K562 (cell line): Measurements from ENCODE around the gene TSPAN12. TPM values are rescaled to one million over a fixed set of nuclear protein-coding genes. Genes with fewer than 3 reads are reported as not detected.

Experiments
- ATAC-seq: fragments of 200-7000 bp; cut with Tn5 transposase; 3 replicates; pipeline ENCODE4 v1.9.1; 2020; ENCODE audit warnings: moderate library complexity
- BruUV-seq: library from RNA; stranded (reverse); fragments of 400-500 nt; replicated peaks from 2 replicates; lab custom pipeline; 2021; lab: Mats Ljungman, UMichigan
- CTCF ChIA-PET: fragments of 300-600 bp; formaldehyde crosslinking; extraction: SDS; loops from one replicate; lab custom pipeline; 2021; ENCODE audit warnings: low intra/inter-chr PET ratio; lab: Yijun Ruan, JAX
- POLR2A ChIA-PET: fragments of 300-600, 350-650 bp; sonication (Branson Sonifier 250); formaldehyde crosslinking; extraction: SDS; loops from one replicate; lab custom pipeline; 2021; ENCODE audit warnings: antibody characterized with exemption, inconsistent platforms; lab: Yijun Ruan, JAX
- DNase-seq, 4 experiments: peaks; one replicate each; pipeline versions ENCODE4 v3.0.0 to v3.0.0-alpha.2; 2011 to 2018; ENCODE audit warnings: low spot score in 3 of 4, mixed read lengths in 3 of 4; ENCODE audit errors: extremely low read depth in 1 of 4
- FAIRE-seq: peaks from 2 replicates; lab custom pipeline; 2011; peaks lifted over from hg19 to GRCh38; lab: Jason Lieb, UNC
- H2AFZ ChIP-seq: 2 replicates; pipeline ENCODE4 v1.6.0; 2011; ENCODE audit warnings: low read depth, low read length, control low read depth, inconsistent platforms
- H3K27ac ChIP-seq: fragments of 200-600 bp; 3 replicates; pipeline ENCODE4 v1.8.0; 2011; ENCODE audit warnings: low read depth, mild to moderate bottlenecking, control low read depth, inconsistent platforms, low read length, moderate library complexity, mixed read lengths; ENCODE audit errors: extremely low read depth
- H3K27me3 ChIP-seq, 2 experiments: fragments of 300-600 bp in 1 of 2; 2 replicates in 1 of 2; 3 replicates in 1 of 2; pipeline versions ENCODE4 v1.6.0 to v1.8.0; 2011; ENCODE audit warnings: inconsistent platforms in 2 of 2, low read length in 2 of 2, mild to moderate bottlenecking in 1 of 2, mixed read lengths in 1 of 2, moderate library complexity in 1 of 2; ENCODE audit not compliant: control insufficient read depth in 2 of 2, insufficient read depth in 2 of 2
- H3K36me3 ChIP-seq: fragments of 300-600 bp; 3 replicates; pipeline ENCODE4 v1.8.0; 2011; ENCODE audit warnings: mild to moderate bottlenecking, low read length, inconsistent platforms; ENCODE audit not compliant: control insufficient read depth, insufficient read depth
- H3K4me1 ChIP-seq, 2 experiments: fragments of 200-600 bp in 1 of 2; replicated peaks in 1 of 2; 2 replicates in 1 of 2; 3 replicates in 1 of 2; pipeline versions ENCODE4 v1.5.1 to v1.8.0; 2011; ENCODE audit warnings: inconsistent platforms in 2 of 2, low read length in 2 of 2, mild to moderate bottlenecking in 1 of 2, mixed read lengths in 1 of 2, moderate library complexity in 1 of 2; ENCODE audit not compliant: control insufficient read depth in 2 of 2, insufficient read depth in 2 of 2
- H3K4me2 ChIP-seq: 2 replicates; pipeline ENCODE4 v1.6.1; 2011; ENCODE audit warnings: low read length, control low read depth, inconsistent platforms, mixed read lengths; ENCODE audit not compliant: insufficient read depth
- H3K4me3 ChIP-seq: fragments of 200-600 bp; sonication (generic), shearing (Covaris generic); 2 replicates; pipeline ENCODE4 v1.5.1; 2016; ENCODE audit warnings: control low read depth, inconsistent platforms
- H3K79me2 ChIP-seq: fragments of 200-600 bp; 3 replicates; pipeline ENCODE4 v1.8.0; 2011; ENCODE audit warnings: low read length, inconsistent platforms; ENCODE audit not compliant: control insufficient read depth, insufficient read depth
- H3K9ac ChIP-seq, 2 experiments: 2 replicates each; pipeline versions ENCODE4 v1.6.0 to v1.6.1; 2011; ENCODE audit warnings: low read depth in 2 of 2, low read length in 2 of 2, control low read depth in 1 of 2, inconsistent platforms in 1 of 2, mild to moderate bottlenecking in 1 of 2, mixed read lengths in 1 of 2; ENCODE audit not compliant: insufficient read depth in 1 of 2
- H3K9me1 ChIP-seq: one replicate; pipeline ENCODE4 v1.6.0; 2011; ENCODE audit warnings: inconsistent platforms, mild to moderate bottlenecking, low read length, moderate library complexity; ENCODE audit not compliant: control insufficient read depth, insufficient read depth
- H3K9me3 ChIP-seq: replicated peaks from 2 replicates; pipeline ENCODE4 v1.5.1; 2011; ENCODE audit warnings: low read depth, low read length, inconsistent platforms; ENCODE audit not compliant: control insufficient read depth, insufficient read depth
- H4K20me1 ChIP-seq: replicated peaks from 2 replicates; pipeline ENCODE4 v1.6.1; 2011; ENCODE audit warnings: low read length, inconsistent platforms, mixed read lengths; ENCODE audit not compliant: control insufficient read depth, insufficient read depth
- CAMTA2 ChIP-seq: fragments of 250-450 bp; sonication (Bioruptor Pico); conservative IDR thresholded peaks from 2 replicates; pipeline ENCODE4 v1.5.1; 2022
- PRMT5 ChIP-seq: sonication (generic); formaldehyde crosslinking; IDR thresholded peaks from 2 replicates; pipeline ENCODE4 v1.5.0; 2020; ENCODE audit warnings: missing genetic modification reagents
- ZNF212 ChIP-seq: fragments of 450-650 bp; formaldehyde crosslinking; IDR thresholded peaks from 2 replicates; pipeline ENCODE4 v1.4.0; 2020; ENCODE audit warnings: mild to moderate bottlenecking
- ZNF695 ChIP-seq: fragments of 450-650 bp; formaldehyde crosslinking; IDR thresholded peaks from 2 replicates; pipeline ENCODE4 v1.4.0; 2020; ENCODE audit warnings: mild to moderate bottlenecking, moderate library complexity
- WGBS: fragments of 100-300 bp; shearing (Covaris generic); methylation state at CpG from one replicate; pipeline ENCODE4 v1.1.6; 2016; ENCODE audit warnings: low coverage, mixed read lengths; ENCODE audit not compliant: insufficient coverage; ENCODE audit errors: missing lambda C conversion rate; 5-methylcytosine and 5-hydroxymethylcytosine counted together
- in situ Hi-C: fragments of 300-500 bp; cut with MboI; formaldehyde crosslinking; loops from 4 replicates; pipeline ENCODE4 v1.15.0; 2018; ENCODE audit warnings: inconsistent platforms, mixed read lengths
- intact Hi-C: fragments of 100-400 bp; cut with micrococcal nuclease; formaldehyde crosslinking; loops from 2 replicates; pipeline ENCODE4 v1.14.2; 2022
- polyA plus RNA-seq, 8 experiments: library from polyadenylated mRNA; depleted of rRNA in 4 of 8; stranded (reverse) in 5 of 8; unstranded in 3 of 8; fragments of >200 nt; fragmentation: Nextera tagmentation in 2 of 8; fragmentation: Illumina TruSeq in 1 of 8; extraction: Ambion mirVana in 2 of 8; extraction: Trizol in 1 of 8; gene quantifications; 2 replicates each; pipeline versions ENCODE4 v1.2.1 to v1.2.3, GENCODE V29; 2011 to 2014; ENCODE audit warnings: inconsistent platforms in 1 of 8, missing spikeins in 1 of 8
- total RNA-seq, 7 experiments: library from RNA; depleted of rRNA in 6 of 7; stranded (reverse); fragments of >200 nt in 6 of 7; fragmentation: Illumina TruSeq in 2 of 7; extraction: Trizol in 2 of 7; gene quantifications; 2 replicates each; pipeline versions ENCODE4 v1.2.1 to v1.2.3, GENCODE V29; 2011 to 2021; ENCODE audit warnings: low replicate concordance in 1 of 7
- TF ChIP-seq, protein P1 (sequence below): fragments of 450-650 bp; IDR thresholded peaks from one replicate; pipeline ENCODE4 v1.6.1; 2018; ENCODE audit warnings: mild to moderate bottlenecking, moderate library complexity; ENCODE audit not compliant: partially characterized antibody

Gene TSPAN12
- total and polyA plus RNA-seq, 9 of the 15 experiments (the other 6 are each of a cell fraction or from before 2014, with no cell fraction given) = 0.13 to 1.7 (median 0.35) TPM; not detected in 1

DNA sequence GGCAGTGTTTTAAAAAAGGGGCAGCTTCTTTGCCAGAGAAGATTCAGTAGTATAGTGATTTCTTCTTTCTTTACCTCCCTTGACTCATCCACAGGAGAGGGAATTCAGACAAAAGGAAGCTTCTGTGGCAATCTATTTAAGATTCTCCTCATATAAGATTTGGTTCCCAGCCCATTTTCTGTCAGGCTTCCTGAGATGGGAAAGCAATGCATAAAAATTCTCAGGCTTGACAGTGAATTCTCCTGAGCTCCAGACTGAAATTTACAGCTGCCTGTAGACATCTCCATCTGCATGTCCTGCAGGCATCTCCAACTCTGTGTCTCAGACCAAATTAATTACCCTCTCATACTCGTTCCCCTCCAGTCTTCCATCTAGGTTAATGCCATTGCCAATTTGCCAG is 72.8 kb downstream of the TSPAN12 start:
- Histone ChIP-seq H3K27me3 (peaks cover 15 to 21% of the 10 kb centered on the region in 2 experiments), H3K9me3 (no peaks in the 10 kb centered on the region), H3K27ac (no peak overlapping the region), H3K36me3 (no peaks in the 10 kb centered on the region), H2AFZ (no peak overlapping the region), H4K20me1 (no peaks in the 10 kb centered on the region), H3K9ac (no peak overlapping the region), H3K4me2 (no peak overlapping the region), H3K79me2 (no peaks in the 10 kb centered on the region), H3K9me1 (no peaks in the 10 kb centered on the region)
- no peak for DNase-seq
- no TSS peak for BruUV-seq
- WGBS = 0% methylated on average over 1 of the region's 1 CpG
- in situ Hi-C loops (loop anchor here (25.0 kb wide), 1 partner anchor 752 kb away; no protein-coding TSS in a partner anchor), intact Hi-C loops (no loop called here)
- ATAC-seq = no peak
- no peak for FAIRE-seq
- POLR2A ChIA-PET = interaction anchor here (0.6 to 1.6 kb wide), 6 partner anchors 12 to 524 kb away, joined by 3 to 5 read pairs (median 3); no protein-coding TSS in a partner anchor
- TF ChIP-seq ZNF695 (CRISPR knock-in tag) (no peak), PRMT5 (CRISPR knock-in tag) (no peak), ZNF212 (no peak)
- TF ChIP-seq, protein P1, sequence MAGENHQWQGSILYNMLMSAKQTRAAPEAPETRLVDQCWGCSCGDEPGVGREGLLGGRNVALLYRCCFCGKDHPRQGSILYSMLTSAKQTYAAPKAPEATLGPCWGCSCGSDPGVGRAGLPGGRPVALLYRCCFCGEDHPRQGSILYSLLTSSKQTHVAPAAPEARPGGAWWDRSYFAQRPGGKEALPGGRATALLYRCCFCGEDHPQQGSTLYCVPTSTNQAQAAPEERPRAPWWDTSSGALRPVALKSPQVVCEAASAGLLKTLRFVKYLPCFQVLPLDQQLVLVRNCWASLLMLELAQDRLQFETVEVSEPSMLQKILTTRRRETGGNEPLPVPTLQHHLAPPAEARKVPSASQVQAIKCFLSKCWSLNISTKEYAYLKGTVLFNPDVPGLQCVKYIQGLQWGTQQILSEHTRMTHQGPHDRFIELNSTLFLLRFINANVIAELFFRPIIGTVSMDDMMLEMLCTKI = no peak
- TF ChIP-seq, all 486 proteins: peak for 0
- CTCF ChIA-PET = no interaction called here
- H3K4me3 ChIP-seq = no peak overlapping the region
- no peaks in the 10 kb centered on the region for H3K4me1 ChIP-seq

DNA sequence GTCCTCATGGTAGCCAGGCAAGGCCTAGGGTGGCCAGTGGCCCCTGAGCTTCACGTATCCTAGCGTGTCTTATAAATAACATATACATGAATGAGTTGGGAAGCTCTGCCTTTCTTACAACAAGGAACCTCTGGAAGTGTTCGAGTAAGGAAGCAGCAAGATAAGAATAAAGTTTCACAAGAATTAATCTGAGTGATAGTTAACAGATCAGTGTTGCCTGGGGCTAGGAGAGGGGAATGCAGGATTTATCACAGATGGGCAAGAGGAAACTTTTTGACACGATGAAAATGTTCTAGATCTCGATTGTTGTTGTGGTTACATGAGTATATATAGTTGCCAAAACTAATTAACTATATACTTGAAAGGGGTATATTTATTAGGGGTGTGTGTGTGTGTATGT is 74.2 kb downstream of the TSPAN12 start:
- H4K20me1 ChIP-seq = no peaks in the 10 kb centered on the region
- TF ChIP-seq CAMTA2 (CRISPR knock-in tag) = no peak
- no peaks in the 10 kb centered on the region for H3K9me3 ChIP-seq
- no TSS peak for BruUV-seq
- H2AFZ ChIP-seq = no peak overlapping the region
- no peak overlapping the region for H3K9ac ChIP-seq
- POLR2A ChIA-PET = interaction anchor here (1.1 to 1.7 kb wide), 2 partner anchors 9 to 324 kb away, joined by 3 to 4 read pairs; no protein-coding TSS in a partner anchor
- in situ Hi-C loops (loop anchor here (25.0 kb wide), 1 partner anchor 754 kb away; no protein-coding TSS in a partner anchor), intact Hi-C loops (no loop called here)
- no peak overlapping the region for H3K4me2 ChIP-seq
- no peaks in the 10 kb centered on the region for H3K36me3 ChIP-seq
- ATAC-seq = no peak
- no peaks in the 10 kb centered on the region for H3K9me1 ChIP-seq
- WGBS = 3% methylated on average over 5 of the region's 5 CpGs
- no peak for FAIRE-seq
- no peak overlapping the region for H3K4me3 ChIP-seq
- no peak overlapping the region for H3K27ac ChIP-seq
- peaks cover 11 to 24% of the 10 kb centered on the region in 2 experiments for H3K27me3 ChIP-seq
- no peaks in the 10 kb centered on the region for H3K79me2 ChIP-seq
- no peak for DNase-seq
- CTCF ChIA-PET = no interaction called here
- no peaks in the 10 kb centered on the region for H3K4me1 ChIP-seq
